PC-3 (cell line): Measurements from ENCODE around the gene SLC12A6.

ENCODE experiments used
- EZH2 ChIP-seq: fragments of 300-600 bp; sonication (generic); IDR thresholded peaks from one replicate; pipeline ENCODE4 v1.6.1; 2017; ENCODE audit warnings: antibody characterized with exemption, mild to moderate bottlenecking, low read length; ENCODE audit not compliant: unreplicated experiment
- EZH2phosphoT487 ChIP-seq: fragments of 300-600 bp; sonication (generic); IDR thresholded peaks from 2 replicates; pipeline ENCODE4 v1.6.1; 2018; ENCODE audit warnings: mild to moderate bottlenecking, antibody characterized with exemption, low read length, borderline replicate concordance
- TF ChIP-seq, protein P1 (sequence below): fragments of 300-600 bp; sonication (generic); conservative IDR thresholded peaks from 2 replicates; pipeline ENCODE4 v1.5.1; 2017; ENCODE audit warnings: antibody characterized with exemption, low read depth, mild to moderate bottlenecking, low read length

DNA sequence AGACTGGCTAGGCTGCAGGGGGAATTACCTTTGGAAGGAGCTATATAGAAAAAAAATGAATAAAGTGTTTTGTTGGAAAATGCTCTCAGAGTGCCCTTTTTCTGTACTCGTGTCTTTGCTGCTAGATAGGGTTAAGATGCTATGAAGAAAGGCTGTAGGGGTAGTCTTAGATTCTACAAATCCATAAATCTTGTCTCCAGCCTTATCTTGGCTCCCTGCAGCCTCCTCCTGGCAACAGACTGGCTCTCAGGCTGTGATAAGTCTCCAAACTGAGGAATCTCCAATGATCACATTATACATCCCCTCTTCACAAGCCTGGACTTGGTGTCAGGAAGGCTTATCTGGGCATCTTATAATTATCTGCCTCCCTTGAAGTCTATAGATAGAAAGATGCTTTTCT, 20.1 kb upstream of the SLC12A6 start:
- TF ChIP-seq, protein P1, sequence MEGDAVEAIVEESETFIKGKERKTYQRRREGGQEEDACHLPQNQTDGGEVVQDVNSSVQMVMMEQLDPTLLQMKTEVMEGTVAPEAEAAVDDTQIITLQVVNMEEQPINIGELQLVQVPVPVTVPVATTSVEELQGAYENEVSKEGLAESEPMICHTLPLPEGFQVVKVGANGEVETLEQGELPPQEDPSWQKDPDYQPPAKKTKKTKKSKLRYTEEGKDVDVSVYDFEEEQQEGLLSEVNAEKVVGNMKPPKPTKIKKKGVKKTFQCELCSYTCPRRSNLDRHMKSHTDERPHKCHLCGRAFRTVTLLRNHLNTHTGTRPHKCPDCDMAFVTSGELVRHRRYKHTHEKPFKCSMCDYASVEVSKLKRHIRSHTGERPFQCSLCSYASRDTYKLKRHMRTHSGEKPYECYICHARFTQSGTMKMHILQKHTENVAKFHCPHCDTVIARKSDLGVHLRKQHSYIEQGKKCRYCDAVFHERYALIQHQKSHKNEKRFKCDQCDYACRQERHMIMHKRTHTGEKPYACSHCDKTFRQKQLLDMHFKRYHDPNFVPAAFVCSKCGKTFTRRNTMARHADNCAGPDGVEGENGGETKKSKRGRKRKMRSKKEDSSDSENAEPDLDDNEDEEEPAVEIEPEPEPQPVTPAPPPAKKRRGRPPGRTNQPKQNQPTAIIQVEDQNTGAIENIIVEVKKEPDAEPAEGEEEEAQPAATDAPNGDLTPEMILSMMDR, result no peak
- TF ChIP-seq EZH2 (no peak), EZH2phosphoT487 (no peak)
